Mucosa of descending colon (tissue), 3 donors: ENCODE results near the gene KCTD5. TPM values are rescaled to one million over a fixed set of nuclear protein-coding genes. Genes with fewer than 3 reads are reported as not detected.

Source experiments
- ATAC-seq: fragments of 200-7000 bp; cut with Tn5 transposase; one replicate; pipeline ENCODE4 v1.9.1; 2020; ENCODE audit warnings: mild to moderate bottlenecking, moderate library complexity
- DNase-seq, 3 donors: peaks; one replicate each; pipeline ENCODE4 v3.0.0-alpha.2; 2020
- H3K36me3 ChIP-seq: fragments of 200-600 bp; one replicate; pipeline ENCODE4 v1.8.0; 2021; ENCODE audit warnings: low read depth, mild to moderate bottlenecking
- H3K4me1 ChIP-seq: fragments of 200-600 bp; one replicate; pipeline ENCODE4 v1.8.0; 2021; ENCODE audit warnings: low read depth, mild to moderate bottlenecking
- H3K4me3 ChIP-seq: fragments of 200-600 bp; one replicate; pipeline ENCODE4 v1.8.0; 2021; ENCODE audit warnings: mild to moderate bottlenecking
- H3K9me3 ChIP-seq: fragments of 200-600 bp; one replicate; pipeline ENCODE4 v1.8.0; 2021; ENCODE audit warnings: mild to moderate bottlenecking
- intact Hi-C, 2 donors: fragments of 100-400 bp; cut with DNase I in 1 of 2; cut with micrococcal nuclease in 1 of 2; formaldehyde crosslinking; loops; one replicate each; pipeline versions ENCODE4 v1.11.0 to v1.11.1; 2022; cut with DNase I, micrococcal nuclease
- total RNA-seq, 3 donors: library from RNA; stranded (reverse); fragmentation: NEBNext Ultra II Directional in 2 of 3; extraction: Animal tissue kit (Norgen Biotek cat#: 25700) in 2 of 3; gene quantifications; one replicate each; pipeline versions ENCODE4 v1.2.1 to v1.2.4, GENCODE V29; 2021 to 2023
- TF ChIP-seq, protein P1 (sequence below): fragments of 200-600 bp; IDR thresholded peaks from one replicate; pipeline ENCODE4 v1.8.0; 2022; ENCODE audit warnings: antibody characterized with exemption, mild to moderate bottlenecking
- donor health status: DM: no; HTN: no; CAD: no; lungs with moderate emphysema.
- donor health status: DM: no; HTN: no; CAD: no.
- donor health status: DM: no; HTN: yes; CAD: no.

The KCTD5 gene
- total RNA-seq, 3 donors from 2014 or later: 28.2 to 80.7 (median 48.5) TPM

DNA sequence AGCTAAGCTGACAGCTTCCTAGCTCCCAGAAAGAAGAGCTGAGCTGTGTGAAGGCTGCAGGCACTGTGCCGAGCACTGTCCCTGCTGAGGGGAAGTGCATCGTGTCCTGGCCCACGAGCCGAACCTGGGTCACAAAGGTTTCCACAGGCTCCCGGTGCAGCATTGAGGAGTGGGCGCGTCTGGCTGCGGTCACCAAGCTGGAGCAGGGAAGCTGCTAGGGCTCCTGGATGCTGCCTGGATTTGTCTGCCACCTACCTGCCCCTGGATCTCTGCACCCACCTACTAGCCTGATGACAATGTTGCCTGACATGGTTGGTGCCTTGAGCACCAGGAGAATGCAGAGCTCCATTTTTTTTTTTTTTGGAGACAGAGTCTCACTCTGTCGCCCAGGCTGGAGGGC is 63.6 kb downstream of the KCTD5 start:
- DNase-seq: no peak
- H3K36me3 ChIP-seq: no peaks in the 10 kb centered on the region
- H3K4me1 ChIP-seq: no peaks in the 10 kb centered on the region
- TF ChIP-seq, protein P1, sequence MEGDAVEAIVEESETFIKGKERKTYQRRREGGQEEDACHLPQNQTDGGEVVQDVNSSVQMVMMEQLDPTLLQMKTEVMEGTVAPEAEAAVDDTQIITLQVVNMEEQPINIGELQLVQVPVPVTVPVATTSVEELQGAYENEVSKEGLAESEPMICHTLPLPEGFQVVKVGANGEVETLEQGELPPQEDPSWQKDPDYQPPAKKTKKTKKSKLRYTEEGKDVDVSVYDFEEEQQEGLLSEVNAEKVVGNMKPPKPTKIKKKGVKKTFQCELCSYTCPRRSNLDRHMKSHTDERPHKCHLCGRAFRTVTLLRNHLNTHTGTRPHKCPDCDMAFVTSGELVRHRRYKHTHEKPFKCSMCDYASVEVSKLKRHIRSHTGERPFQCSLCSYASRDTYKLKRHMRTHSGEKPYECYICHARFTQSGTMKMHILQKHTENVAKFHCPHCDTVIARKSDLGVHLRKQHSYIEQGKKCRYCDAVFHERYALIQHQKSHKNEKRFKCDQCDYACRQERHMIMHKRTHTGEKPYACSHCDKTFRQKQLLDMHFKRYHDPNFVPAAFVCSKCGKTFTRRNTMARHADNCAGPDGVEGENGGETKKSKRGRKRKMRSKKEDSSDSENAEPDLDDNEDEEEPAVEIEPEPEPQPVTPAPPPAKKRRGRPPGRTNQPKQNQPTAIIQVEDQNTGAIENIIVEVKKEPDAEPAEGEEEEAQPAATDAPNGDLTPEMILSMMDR: no peak
- ATAC-seq: no peak
- H3K9me3 ChIP-seq: no peaks in the 10 kb centered on the region
- no peak overlapping the region for H3K4me3 ChIP-seq
- intact Hi-C loops: no loop called here

GRCh38 chr16:2748757-2749455 is 66.6 kb downstream of the KCTD5 start:
- TF ChIP-seq, protein P1: no peak
- peaks cover under 1% of the 10 kb centered on the region for H3K4me1 ChIP-seq
- ATAC-seq: no peak
- DNase-seq: no peak
- no peaks in the 10 kb centered on the region for H3K36me3 ChIP-seq
- no peaks in the 10 kb centered on the region for H3K9me3 ChIP-seq
- intact Hi-C loops: no loop called here
- H3K4me3 ChIP-seq: no peak overlapping the region

GRCh38 chr16:2749476-2749875 is 67.2 kb downstream of the KCTD5 start:
- H3K4me3 ChIP-seq: no peak overlapping the region
- H3K4me1 ChIP-seq: peaks cover 6% of the 10 kb centered on the region
- H3K36me3 ChIP-seq: no peaks in the 10 kb centered on the region
- DNase-seq (peak in 1 of 3 donors; percentile 35), ATAC-seq (no peak)
- no peaks in the 10 kb centered on the region for H3K9me3 ChIP-seq
- intact Hi-C loops: no loop called here
- TF ChIP-seq, protein P1: no peak

DNA sequence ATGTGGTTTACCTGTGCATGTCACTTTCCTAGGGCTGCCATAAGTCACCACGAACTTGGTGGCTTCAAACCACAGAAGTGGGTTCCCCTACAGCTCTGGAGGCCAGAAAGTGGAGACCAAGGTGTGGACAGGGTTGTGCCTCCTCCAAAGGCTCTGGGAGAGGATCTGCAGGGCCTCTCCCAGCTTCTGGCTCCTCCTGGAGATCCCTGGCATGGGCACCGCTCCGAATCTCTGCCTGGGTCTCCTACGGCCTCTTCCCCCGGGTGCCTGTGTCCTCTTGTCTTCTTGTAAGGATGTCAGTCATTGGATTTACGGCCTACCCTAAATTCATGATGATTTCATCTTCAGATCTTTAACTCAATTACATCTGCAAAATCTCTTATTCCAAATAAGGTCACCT is 67.6 kb downstream of the KCTD5 start:
- TF ChIP-seq, protein P1: no peak
- Histone ChIP-seq H3K36me3 (no peaks in the 10 kb centered on the region), H3K4me1 (peaks cover 11% of the 10 kb centered on the region), H3K4me3 (no peak overlapping the region), H3K9me3 (no peaks in the 10 kb centered on the region)
- intact Hi-C loops: no loop called here
- ATAC-seq: no peak
- peak in 1 of 3 donors; percentile 27 for DNase-seq

GRCh38 chr16:2751577-2752034 is 69.3 kb downstream of the KCTD5 start:
- ATAC-seq (no peak), DNase-seq (peak; percentile 49 to 59 (median 55))
- no peaks in the 10 kb centered on the region for H3K36me3 ChIP-seq
- H3K9me3 ChIP-seq: no peaks in the 10 kb centered on the region
- TF ChIP-seq, protein P1: no peak
- peaks cover 26% of the 10 kb centered on the region for H3K4me1 ChIP-seq
- H3K4me3 ChIP-seq: peak overlapping the region; percentile 59
- intact Hi-C loops: no loop called here
